GM15510 (cell line): ENCODE data around the gene NUDT21.

Source experiments
- POLR2A ChIP-seq: IDR thresholded peaks from 3 replicates; pipeline ENCODE4 v1.6.1; 2011; ENCODE audit warnings: borderline replicate concordance; ENCODE audit not compliant: insufficient read length; ENCODE audit errors: extremely low read depth

The NUDT21 gene

DNA sequence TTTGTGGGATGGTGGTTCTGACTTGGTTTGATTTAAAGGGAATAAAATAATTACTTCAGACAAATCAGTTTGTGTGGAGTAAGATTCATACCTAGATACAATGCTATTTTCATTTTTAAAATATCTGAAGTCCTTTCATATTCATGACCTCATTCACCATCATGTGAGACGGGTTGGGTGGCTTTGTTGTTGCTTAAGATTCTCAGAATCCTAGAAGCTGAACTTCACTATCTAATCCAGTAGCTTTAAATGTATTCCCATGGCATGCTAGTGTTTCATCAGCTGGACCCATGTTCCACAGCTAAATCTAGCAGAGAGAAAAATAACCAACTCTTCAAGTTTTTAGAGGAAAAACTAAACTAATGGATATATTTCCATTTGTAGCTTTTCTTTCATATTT, 23.0 kb downstream of the NUDT21 start:
- TF ChIP-seq POLR2A: no peak

DNA sequence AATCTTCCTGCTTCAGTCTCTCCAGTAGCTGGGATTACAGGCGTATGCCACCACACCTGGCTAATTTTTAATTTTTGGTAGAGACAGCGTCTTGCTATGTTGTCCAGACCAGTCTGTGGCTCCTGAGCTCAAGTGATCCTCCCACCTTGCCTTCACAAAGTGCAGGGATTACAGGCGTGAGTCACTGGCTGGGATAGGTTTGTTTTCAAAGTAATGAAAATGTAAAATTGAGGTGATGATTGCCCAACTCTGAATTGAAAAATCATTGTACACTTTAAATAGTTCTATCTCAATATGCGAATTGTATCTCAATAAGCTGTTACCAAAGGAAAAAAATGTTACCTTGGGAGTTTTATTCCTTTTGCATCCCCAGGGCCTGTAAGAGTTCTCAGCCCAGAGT, 24.5 kb downstream of the NUDT21 start:
- no peak for TF ChIP-seq POLR2A

DNA sequence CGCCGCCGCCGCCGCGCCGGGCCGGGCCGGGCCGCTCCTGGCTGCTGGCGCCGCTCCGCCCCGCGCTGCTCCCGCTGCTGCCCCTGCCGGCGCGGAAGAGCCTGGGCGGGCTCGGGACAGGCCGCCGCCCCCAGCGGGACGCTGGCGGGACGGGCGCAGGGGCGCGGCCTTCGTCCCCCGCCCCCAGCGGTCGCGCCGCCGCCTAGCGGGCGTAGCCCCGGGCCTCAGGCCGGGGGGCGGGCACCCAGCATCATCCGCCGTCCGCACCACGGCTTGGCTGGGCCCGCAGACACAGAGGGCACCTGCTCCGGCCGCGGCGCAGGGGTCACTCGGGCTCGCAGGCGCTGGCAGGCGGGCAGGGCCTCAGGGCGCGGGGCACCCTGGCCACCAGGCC, 25.7 kb downstream of the NUDT21 start, which contains the start of gene AMFR:
Gene AMFR (minus strand): TSS at position 107 of the 394 bp plus-strand sequence. CDS start 218 bp downstream, outside the sequence.
- TF ChIP-seq POLR2A: peak; percentile 61

DNA sequence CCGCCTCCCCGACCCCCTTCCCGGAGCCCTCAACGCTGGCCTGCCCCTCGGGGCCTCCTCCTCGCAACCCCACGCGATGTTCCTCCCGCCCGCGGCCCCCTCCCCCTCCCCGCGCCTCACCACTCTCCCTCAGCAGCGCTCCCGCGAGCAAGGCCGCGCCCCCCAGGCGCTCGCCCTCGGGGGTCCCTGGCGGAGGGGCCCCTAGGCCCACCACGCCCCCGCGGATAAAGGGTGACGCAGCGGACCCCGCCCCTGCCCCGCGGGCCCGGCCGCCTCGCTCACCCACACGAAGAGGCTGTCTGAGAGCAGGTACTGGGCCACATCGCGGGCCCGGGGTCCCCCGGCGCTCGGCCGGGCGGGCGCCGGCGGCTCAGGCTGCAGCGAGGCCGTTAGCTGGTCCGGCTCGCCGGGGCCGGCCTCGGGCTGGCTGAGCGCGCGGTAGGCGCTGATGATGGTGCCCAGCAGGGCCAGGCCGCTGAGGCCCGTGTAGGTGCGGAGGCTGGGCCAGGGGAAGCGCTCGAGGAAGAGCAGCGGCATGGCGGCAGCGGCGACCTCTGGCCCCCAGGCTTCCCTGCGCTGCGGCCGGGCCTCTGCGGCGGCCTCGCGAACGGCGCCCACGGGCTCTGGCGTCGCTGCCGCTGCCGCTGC, 26.2 kb downstream of the NUDT21 start:
- no peak for TF ChIP-seq POLR2A

DNA sequence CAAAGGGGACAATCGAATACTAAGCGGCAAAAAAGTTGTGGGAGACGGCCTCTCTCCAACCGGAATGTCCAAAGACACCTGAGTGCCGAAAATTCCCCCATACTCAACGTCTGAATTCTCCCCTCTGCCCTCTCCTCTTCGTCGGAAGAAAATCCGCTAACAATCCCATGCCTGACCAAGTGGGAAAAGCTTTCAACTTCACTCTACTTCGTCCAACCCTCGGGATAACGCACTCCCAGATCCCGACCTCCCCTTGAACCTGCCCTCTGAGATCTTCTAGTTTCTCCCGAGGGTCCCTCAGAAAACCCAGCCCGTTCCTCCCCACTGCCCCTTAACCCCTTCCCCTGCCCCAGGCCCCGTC, 26.7 kb downstream of the NUDT21 start:
- no peak for TF ChIP-seq POLR2A

DNA sequence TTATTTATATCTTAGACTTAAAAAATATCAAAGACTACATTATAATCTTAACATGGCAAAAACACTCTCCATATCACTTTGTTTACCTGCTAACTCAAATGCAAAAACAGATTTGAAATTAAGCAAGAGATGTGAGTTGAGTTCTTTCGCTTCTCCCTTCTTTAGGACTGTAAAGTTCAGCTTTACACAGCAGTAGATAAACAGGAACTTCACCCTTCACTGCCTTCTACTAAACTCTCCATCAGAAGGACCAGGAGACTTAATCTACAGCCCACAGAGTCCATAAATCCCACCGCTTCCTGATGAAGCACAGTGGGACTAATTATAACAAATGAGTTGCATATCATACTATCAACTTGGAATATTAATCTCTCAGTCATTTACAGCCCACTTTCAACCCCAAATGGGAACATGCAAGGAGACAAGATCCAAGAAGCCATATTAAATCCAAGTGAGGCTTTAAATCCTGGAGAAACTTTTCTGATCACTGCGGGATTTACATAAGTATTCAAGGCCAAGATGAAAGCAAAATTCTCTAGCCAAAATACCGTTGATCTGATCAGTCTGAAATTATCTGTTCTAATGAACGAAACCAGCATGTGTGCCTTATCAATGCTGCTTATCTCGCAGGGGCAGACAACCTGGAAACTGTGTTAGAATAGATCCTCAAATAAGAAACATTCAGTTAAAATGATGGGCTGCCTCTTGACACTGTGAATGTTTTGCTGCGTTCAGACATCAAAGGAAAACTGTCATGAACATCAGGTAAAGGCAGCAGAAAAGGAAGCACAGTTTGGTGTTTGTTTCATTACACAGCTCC, 27.3 kb downstream of the NUDT21 start:
- no peak for TF ChIP-seq POLR2A

DNA sequence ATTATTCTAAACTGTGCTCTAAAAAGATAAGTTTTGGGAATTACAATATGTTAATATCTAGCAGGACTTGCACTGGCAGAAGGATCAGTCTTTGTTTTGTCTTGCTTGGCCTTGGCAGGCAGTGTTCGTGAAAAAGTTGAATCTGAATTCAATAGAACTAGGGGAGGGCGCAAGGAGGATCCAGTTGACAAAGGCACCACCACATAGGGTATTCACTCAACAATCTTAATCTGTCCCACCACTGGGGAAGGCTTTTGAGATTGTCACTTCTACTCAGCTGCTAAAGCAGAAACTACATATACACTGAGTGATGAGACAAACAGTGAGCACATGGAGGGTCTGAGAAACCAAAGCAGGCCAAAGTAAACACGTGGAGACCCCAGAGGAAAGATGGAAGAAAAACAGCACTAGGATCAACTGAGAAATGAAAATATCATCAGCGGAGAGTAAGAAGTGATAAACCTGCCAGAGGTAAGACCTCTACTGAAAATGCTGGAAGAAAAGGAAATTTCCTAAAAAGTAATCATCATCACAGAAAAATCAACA, 28.2 kb downstream of the NUDT21 start:
- no peak for TF ChIP-seq POLR2A

DNA sequence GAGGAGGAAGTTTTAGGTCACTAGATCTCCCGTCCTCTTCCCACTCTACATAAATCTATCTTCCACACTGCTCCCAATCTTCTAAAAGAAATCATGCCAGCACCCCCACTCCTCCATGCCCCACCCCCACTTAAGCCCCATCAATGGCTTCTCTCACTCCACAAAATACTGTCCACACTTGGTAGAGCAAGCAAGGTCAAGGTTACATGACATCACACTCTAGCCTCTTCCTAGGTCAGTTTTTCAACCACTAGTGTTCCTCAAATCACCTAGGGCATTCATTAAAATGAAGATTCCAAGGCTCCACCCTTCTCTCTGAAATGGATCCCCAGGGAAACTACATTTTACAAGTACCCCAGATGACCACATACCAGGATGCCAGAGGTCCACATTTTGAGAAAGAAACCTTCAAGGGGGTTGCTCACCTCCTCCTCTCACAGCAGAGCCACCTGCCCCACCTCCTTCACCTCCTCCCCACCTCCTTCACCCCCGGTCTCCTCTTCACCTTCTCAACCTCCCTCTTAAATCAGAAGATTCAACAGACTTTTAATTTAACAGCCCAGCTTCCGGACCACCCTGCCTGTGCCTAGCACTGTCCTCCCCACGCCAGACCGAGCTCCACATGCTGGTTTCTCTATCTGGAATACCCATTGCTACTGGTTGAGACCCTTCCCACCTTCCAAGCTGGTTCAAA, 29.0 kb downstream of the NUDT21 start:
- no peak for TF ChIP-seq POLR2A

DNA sequence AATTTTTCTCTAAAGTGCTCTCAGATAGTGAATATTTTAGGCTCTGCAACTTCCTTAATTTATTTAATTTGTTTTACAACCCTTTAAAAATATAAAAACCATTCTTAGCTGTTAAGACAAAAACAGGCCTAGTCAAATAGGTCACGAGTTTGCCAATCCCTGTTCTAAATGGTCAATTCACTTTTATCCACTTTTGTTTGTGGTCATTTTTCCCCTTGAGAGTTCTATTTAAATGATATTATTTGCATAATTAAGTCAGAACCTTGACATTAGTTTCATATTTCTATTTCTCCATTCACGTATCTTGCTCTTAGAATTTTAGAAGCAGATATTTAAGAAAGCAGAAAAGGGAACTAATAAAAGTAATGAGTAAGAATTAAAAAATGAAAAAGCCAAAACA, 29.8 kb downstream of the NUDT21 start:
- no peak for TF ChIP-seq POLR2A

DNA sequence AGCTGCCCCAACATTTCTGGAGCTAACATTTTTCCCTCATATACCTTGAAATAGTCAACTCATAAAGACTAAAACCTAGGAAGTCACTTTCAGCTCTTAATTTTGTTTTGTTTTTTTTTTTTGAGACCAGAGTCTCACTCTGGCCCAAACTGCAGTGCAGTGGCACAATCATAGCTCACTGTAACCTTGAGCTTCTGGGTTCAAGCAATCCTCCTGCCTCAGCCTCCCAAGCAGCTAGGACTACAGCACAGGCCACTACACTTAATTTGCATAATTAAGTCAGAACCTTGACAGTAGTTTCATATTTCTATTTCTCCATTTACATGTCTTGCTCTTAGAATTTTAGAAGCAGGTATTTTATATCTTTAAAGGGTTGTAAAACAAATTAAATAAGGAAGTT, 30.5 kb downstream of the NUDT21 start:
- no peak for TF ChIP-seq POLR2A

DNA sequence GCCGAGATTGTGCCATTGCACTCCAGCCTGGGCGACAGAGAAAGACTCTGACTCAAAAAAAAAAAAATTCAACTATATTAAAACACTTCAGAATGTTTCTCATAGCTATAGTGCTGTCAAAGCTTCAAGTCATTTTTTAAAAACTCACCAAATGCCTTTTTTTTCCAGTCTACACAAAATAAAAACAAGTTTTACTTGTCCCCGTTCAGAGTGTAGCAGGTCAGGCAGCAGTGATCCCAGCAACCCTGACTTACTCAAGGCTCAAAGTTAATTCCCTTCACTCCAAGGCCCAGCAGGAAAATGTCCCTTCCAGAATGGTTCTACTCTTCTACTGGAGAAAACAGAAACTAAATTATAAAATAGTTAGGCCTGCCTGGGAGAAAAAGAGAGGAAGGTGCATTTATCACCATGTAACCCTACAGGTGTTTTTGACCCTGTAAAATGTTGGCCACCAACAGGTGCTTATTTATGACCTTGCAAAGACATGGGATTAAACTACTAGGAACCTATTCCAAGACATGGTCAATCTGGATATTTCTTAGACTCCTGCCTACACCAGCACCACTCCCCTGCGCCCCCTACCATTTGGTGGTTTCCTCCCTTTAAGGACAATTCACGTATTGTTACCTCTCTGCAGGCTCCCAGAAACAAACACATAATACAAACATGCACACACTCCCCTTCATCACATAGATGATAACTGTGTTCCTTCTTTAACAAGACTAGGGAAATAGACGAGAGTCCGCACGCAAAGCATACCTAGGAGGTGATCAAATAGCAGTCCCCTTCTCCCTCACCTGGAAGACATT, 31.2 kb downstream of the NUDT21 start:
- no peak for TF ChIP-seq POLR2A

DNA sequence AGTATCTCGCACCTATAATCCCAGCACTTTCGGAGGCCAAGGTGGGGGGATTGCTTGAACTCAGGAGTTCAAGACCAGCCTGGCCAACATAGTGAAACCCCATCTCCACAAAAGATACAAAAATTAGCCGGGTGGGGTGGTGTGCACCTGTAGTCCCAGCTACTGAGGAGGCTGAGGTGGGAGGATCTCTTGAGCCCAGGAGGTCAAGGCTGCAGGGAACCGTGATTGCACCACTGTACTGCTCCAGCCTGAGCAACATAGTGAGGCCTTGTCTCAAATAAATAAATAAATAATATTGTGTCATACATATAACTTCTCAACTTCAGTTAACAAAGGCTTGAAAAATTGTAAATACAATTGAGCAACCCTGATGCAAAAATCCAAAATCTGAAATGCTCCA, 34.0 kb downstream of the NUDT21 start:
- TF ChIP-seq POLR2A: no peak

DNA sequence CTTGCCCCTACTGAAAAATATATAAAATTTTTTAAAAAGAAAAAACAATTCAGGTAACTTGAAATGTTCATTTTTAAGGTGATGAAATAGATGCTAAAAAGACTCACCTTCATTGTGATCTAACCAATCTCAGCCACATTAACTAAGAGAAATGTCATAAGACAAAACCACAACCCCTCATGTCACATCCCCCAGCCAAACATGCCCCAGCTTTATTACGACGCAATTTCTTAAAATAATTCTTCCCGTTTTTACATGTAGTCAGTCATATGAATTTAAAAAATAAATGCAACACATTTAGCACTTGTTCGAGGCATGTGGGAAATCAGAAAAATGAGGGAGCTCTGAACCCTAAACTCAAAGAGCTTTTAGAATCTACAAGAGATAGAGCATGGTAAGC, 35.3 kb downstream of the NUDT21 start:
- no peak for TF ChIP-seq POLR2A

DNA sequence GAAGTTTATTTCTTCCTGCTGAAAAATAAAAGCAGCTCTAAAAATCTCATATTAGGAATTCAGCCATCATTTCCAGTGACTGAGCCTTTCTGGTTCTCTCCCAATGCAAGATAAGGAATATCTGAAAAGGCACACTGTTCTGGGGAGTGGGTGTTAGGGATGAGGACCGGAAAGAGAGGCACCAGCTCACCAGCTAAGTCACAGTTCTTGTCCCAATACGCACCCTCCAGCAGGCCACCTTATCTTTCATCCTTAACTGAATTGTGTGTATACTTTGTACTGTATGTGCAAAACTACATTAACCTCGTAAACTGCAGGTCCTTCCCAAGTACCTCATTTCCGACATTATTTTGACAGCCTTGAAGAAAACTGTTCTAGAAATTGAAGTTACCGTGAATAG, 36.8 kb downstream of the NUDT21 start:
- TF ChIP-seq POLR2A: no peak
